Fibroblast of the conjunctiva (primary cell): ENCODE results near the gene CRP.
"Not testable (repeated sequence)": the region's sequence is repeated elsewhere in the genome, so short reads cannot be mapped to it uniquely, and the experiment has no call there.

Source experiments
- DNase-seq: peaks from one replicate; pipeline ENCODE4 v3.0.0-alpha.2; 2010; ENCODE audit warnings: low read depth

CRP gene

DNA sequence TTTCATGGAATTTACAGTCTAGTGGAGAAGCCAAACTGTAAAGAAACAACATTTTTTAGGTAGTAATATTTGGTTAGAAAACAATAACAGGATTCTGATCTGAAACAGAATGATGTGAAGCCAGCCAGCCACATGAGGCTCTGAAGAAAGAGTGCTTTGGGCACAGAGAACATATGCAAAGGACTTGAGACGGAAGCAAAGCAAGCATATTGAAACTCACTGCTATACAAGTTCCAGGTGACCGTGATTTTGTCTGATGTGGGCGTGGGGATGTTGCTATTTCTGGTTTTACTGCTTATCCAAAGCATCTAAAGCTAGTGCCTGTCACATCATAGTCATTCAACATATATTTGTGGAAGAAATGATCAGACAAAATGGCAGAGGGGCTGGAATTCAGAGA lies 14.7 kb downstream of the CRP start:
- no peak for DNase-seq

- no peak for DNase-seq
Measured at GRCh38 chr1:159699246-159699645, 15.1 kb downstream of the CRP start.

- no peak for DNase-seq
Measured at GRCh38 chr1:159687511-159687910, 26.9 kb downstream of the CRP start.

- no peak for DNase-seq
Measured at GRCh38 chr1:159686599-159687299, 27.6 kb downstream of the CRP start.

DNA sequence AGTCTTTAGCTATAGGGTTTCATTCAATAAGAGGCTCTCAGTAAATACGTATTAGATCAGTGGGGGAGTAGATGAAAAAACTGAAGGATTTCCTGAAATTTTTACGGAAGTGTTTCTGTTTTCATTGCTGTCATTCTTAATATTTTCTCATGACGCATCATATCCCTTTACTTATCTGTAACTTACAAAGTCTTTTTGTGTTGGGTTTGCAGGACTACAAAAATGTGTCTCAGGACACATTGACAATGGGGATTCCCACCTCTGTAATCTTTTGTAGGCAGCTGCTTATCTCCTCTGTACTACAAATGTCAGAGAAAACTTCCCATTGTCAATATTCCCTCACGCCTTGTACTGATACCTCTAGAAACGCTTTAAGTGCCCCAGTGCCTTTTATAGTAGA lies 35.5 kb downstream of the CRP start:
- no peak for DNase-seq

DNA sequence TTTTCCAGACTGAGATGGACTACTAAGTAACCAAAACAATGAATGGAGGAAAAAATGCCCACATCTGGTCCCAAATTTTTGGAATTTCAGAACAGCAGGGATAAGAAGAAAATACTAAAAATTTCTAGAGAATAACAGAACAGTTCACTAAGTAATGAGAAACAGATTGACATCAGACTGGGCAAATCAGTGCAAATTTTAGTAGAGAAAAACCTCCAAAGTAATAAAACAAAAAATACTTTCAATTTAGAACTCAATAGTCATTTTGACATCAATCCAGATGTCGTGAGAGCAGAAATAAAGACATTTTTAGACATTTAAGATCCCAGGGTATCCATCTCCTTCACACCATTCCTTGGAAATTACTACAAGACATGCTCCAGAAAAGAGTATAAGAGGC lies 39.3 kb downstream of the CRP start:
- DNase-seq: no peak

GRCh38 chr1:159672390-159672789 lies 42.0 kb downstream of the CRP start:
- DNase-seq: not testable (repeated sequence)

DNA sequence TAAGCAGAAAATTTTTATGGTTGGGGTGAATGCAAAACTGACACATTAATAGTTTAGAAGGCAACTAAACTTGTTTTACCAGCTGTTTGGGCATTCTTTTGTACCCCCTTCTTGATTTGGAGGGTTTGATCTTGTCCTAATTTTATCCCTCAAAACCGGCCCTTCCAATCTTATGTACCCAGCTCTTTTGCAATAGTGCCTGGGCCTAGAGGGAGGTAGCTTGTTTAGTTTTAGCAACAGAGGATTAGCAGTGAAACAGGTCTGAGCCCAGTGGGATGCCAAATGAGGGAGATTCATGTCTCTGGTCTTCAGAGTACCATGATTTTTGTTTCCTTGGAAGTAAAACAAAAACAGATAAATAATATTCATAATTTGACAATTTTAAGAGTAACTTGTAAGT lies 45.1 kb downstream of the CRP start:
- no peak for DNase-seq

GRCh38 chr1:159668739-159669138 lies 45.6 kb downstream of the CRP start:
- no peak for DNase-seq

- DNase-seq: no peak
Measured at GRCh38 chr1:159664247-159664646, 50.1 kb downstream of the CRP start.

GRCh38 chr1:159663552-159663951 lies 50.8 kb downstream of the CRP start:
- DNase-seq: no peak
